ENCODE data around the gene FOXI3.
"Not testable (repeated sequence)": the region's sequence is repeated elsewhere in the genome, so short reads cannot be mapped to it uniquely, and the experiment has no call there.

Gene FOXI3

DNA sequence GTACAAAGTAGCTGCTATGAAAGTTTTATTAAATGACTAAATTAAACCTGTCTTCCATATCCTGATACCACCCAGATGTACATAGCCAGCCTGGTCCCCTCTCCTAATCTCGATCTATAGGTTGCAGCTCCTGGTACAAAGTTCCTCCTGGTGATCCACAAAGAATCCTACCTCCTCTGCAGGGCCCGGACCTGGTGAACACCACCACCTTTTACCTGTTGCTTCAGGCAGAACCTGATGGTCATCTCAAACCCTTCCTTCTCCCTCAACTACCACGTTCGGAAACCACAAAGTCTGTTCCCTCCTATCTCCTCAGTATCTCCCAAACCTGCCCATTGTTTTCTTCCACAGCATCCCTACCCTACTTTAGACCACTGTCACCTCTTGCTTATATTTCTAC, 15.5 kb downstream of the FOXI3 start:
- no peak for DNase-seq

DNA sequence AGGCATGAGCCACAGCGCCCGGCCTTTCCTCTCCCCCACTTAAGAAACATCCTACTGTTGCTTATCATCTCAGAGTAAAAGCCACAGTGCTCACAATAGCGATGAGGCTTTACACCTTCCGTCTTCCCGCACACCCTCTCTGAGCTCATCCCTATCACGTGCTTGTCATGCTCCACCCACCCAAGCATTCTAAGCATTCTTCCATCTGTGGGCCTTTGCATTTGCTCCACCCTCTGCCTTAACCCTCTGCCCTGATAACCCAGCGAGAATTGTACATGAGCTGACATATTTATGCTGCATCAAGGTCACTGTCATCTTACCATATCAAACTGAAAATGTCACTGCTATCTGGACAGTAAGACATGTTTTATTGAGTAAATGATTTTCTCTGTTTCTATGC, 22.6 kb downstream of the FOXI3 start:
- no peak for DNase-seq

DNA sequence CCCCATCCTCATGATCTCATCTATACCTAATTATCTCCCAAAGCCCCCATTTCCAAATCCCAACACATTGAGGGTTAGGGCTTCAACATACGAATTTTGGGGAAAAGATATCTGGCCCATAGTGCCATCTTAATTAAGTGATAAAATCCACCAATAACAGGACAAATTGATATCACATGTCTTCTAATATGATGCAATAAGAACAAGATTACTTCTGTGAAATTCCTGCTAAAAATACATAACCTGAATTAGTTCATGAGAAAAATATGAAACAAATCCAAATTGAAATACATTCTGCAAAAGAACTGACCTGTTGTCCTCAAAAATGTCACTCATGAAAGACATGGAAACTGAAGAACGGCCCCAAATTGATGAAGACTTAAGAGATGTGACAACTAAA, 28.8 kb downstream of the FOXI3 start:
- DNase-seq = no peak

DNA sequence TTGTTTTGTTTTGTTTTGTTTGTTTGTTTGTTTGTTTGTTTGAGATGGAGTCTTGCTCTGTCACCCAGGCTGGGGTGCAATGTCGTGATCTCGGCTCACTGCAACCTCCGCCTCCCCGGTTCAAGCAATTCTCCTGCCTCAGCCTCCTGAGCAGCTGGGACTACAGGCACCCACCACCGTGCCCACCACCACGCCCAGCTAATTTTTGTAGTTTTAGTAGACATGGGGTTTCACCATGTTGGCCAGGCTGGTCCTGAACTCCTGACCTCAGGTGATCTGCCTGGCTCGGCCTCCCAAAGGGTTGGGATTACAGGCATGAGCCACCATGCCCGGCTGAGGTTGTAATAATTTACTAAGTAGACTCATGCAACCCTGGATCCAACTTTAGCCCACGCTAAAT, 33.4 kb downstream of the FOXI3 start:
- DNase-seq = not testable (repeated sequence)

DNA sequence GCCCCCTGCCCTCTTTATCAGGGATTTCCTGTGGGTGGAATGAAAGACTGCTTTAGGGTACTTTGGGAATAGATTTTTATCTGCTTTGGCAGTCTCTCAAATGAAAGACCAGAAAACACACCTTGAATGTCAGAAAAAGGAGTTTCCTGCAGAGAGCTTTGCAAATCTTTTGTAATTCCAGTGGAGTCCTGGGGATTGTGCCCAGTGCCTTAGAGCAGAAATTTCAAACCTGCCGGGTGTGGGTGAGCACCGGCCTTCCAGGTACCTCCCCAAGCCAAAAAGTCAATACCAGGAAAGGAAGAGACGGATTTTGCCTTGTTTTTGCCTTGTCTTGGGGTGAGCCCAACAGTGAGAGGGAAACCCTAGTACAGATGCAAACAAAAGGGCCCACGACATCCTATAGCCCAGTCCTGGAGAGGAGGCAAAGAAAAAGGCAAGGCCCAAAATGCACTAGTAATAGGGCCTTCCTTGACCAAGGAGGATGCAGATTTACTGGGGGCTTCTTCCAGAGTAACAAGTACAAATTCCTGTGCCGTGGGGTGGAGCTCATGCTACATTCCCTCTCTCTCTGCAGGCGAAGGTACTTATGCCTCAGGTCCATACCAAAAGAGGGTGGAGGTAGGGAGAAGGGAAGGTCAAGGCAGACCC, 36.4 kb downstream of the FOXI3 start:
- DNase-seq = no peak

DNA sequence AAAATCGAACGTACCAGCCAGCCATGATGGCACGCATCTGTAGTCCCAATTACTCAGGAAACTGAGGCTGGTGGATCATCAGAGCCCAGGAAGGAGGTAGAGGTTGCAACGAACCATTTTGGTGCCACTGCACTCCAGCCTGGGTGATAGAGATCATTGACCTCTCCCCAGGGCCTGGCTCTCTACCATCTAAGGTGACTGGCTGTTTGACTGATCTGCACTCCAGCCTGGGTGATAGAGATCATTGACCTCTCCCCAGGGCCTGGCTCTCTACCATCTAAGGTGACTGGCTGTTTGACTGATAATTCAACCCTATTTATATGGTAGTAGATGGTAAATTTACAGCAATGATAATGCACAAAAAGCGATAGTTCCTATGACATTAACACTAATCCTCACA, 43.6 kb downstream of the FOXI3 start:
- DNase-seq = not testable (repeated sequence)

DNA sequence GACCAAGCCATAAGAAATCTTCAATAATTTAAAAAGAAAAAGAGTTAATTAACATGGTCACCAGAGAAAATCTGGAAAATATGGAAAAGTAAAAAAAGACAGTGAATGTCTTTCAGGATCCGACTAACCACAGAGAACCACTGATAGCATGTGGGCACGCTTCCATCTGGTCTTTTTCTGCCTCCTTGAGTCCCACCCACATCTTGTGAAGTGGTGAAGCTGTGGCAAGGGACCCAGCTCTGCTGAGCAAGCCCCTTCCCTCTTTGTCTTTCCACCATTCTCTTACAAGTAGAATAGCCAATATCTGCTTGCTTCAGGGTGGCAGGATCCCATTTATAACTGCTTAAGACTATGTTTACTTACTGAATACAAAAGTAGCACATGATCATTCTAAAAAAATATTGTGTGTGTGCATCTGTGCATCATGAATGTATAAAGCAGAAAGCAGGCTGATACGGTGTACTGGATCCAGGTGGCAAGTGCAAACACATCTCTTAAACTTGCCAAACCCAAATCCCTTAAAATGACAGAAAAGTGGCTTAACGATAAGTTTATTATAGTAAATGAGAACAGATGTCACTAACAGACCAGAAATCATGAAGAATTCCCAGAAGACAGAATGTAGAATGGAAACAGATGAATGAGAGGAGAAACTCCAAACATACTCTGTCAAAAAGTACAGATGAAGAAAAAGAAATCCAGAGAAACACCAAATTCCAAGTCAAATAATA, 52.3 kb downstream of the FOXI3 start:
- no peak for DNase-seq

DNA sequence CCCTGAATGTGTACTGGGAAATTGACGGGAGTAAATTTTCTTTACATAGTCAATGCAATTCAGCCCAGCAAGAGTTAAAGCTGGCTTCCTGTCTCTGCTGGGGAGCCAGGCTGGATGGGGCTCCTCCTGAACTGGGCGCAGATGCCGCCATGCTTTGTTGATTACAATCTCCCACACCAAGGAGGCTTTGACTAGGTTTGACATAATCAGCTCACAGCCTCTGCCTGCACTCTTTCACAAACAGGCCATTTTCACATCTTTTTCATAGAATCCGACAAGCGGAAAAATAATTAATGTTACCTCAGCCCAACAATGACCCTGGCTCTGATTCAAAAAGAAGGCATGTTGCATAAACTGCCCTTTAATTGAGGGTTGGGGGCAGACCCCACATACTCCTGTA, 54.3 kb downstream of the FOXI3 start:
- DNase-seq = no peak
